CD4-positive, alpha-beta T cell (primary cell): Measurements from ENCODE around the gene TBX1. TPM values are rescaled to one million over a fixed set of nuclear protein-coding genes. Genes with fewer than 3 reads are reported as not detected.

Experiments used
- ATAC-seq: fragments of 200-7000 bp; cut with Tn5 transposase; one replicate; pipeline ENCODE4 v1.10.0; 2022; ENCODE audit warnings: mild to moderate bottlenecking; ENCODE audit not compliant: poor library complexity
- CTCF ChIA-PET: fragments of 350-600 bp; sonication (Branson Sonifier 250); formaldehyde crosslinking; loops from one replicate; lab custom pipeline; 2021; ENCODE audit warnings: antibody characterized with exemption, inconsistent platforms; lab: Charles Lee
- POLR2A ChIA-PET: fragments of 350-600 bp; sonication (Branson Sonifier 250); formaldehyde crosslinking; loops from one replicate; lab custom pipeline; 2021; ENCODE audit warnings: antibody characterized with exemption, inconsistent platforms; lab: Charles Lee
- DNase-seq, 14 experiments: peaks; one replicate each; pipeline ENCODE4 v3.0.0-alpha.2; 2013 to 2020; ENCODE audit warnings: mixed read lengths in 2 of 14
- H3K27ac ChIP-seq, 2 donors: one replicate each; pipeline versions ENCODE4 v1.5.1 to v1.7.0; 2013; ENCODE audit warnings: low read length in 2 of 2, low read depth in 1 of 2, mild to moderate bottlenecking in 1 of 2
- H3K27me3 ChIP-seq, 2 experiments: 1 replicate in 1 of 2; 2 replicates in 1 of 2; pipeline versions ENCODE4 v1.6.1 to v1.7.0; 2013; ENCODE audit warnings: low read length in 2 of 2, control low read depth in 1 of 2, mild to moderate bottlenecking in 1 of 2, moderate library complexity in 1 of 2; ENCODE audit not compliant: insufficient read depth in 2 of 2, control insufficient read depth in 1 of 2
- H3K36me3 ChIP-seq: one replicate; pipeline ENCODE4 v1.6.1; 2013; ENCODE audit warnings: low read length, control low read depth; ENCODE audit not compliant: insufficient read depth
- H3K4me1 ChIP-seq: one replicate; pipeline ENCODE4 v1.6.1; 2013; ENCODE audit warnings: low read length, control low read depth; ENCODE audit not compliant: insufficient read depth
- H3K4me3 ChIP-seq: one replicate; pipeline ENCODE4 v1.5.1; 2013; ENCODE audit warnings: mild to moderate bottlenecking, low read length, moderate library complexity
- H3K9me3 ChIP-seq, 2 experiments: 1 replicate in 1 of 2; 2 replicates in 1 of 2; pipeline versions ENCODE4 v1.6.1 to v1.7.0; 2013; ENCODE audit warnings: low read length in 2 of 2, mild to moderate bottlenecking in 2 of 2, control low read depth in 1 of 2, moderate library complexity in 1 of 2; ENCODE audit not compliant: control insufficient read depth in 1 of 2, insufficient read depth in 1 of 2
- H3K27ac Mint-ChIP-seq: one replicate; pipeline ENCODE4 v1.8.0; 2020; ENCODE audit warnings: mixed read lengths
- H3K27me3 Mint-ChIP-seq: one replicate; pipeline ENCODE4 v1.8.0; 2021; ENCODE audit warnings: mixed read lengths
- H3K36me3 Mint-ChIP-seq: one replicate; pipeline ENCODE4 v1.8.0; 2021; ENCODE audit warnings: low read depth, mixed read lengths
- H3K4me1 Mint-ChIP-seq: one replicate; pipeline ENCODE4 v1.8.0; 2021; ENCODE audit warnings: low read depth, mixed read lengths
- H3K4me3 Mint-ChIP-seq: one replicate; pipeline ENCODE4 v1.8.0; 2020; ENCODE audit warnings: mild to moderate bottlenecking, mixed read lengths
- H3K9me3 Mint-ChIP-seq: one replicate; pipeline ENCODE4 v1.8.0; 2020; ENCODE audit warnings: mixed read lengths
- CTCF ChIP-seq: fragments of 200-600 bp; IDR thresholded peaks from one replicate; pipeline ENCODE4 v1.8.0; 2022; ENCODE audit warnings: antibody characterized with exemption, mild to moderate bottlenecking
- intact Hi-C, 2 experiments: fragments of 100-400 bp; cut with DNase I in 1 of 2; cut with micrococcal nuclease in 1 of 2; formaldehyde crosslinking; loops; one replicate each; pipeline versions ENCODE4 v1.15.1 to v1.9.0; 2023 to 2025; cut with DNase I, micrococcal nuclease
- total RNA-seq, 174 experiments: library from RNA in 2 of 174; stranded (reverse) in 2 of 174; gene quantifications; one replicate each; pipeline ENCODE4 v1.2.3 and lab custom pipeline; 2021 to 2026

Gene TBX1
- total RNA-seq, 2 experiments from 2014 or later = not detected

GRCh38 chr22:19797086-19798002 lies 36.8 kb downstream of the TBX1 start:
- TF ChIP-seq CTCF = no peak
- no peaks in the 10 kb centered on the region for H3K9me3 Mint-ChIP-seq
- ChIA-PET POLR2A (no interaction called here), CTCF (no interaction called here)
- peaks cover 14% of the 10 kb centered on the region for H3K4me1 Mint-ChIP-seq
- no peaks in the 10 kb centered on the region for H3K4me1 ChIP-seq
- ATAC-seq (no peak), DNase-seq (no peak)
- H3K9me3 ChIP-seq = peaks cover 5 to 9% of the 10 kb centered on the region in 2 experiments
- intact Hi-C loops = no loop called here
- no peak overlapping the region for H3K4me3 Mint-ChIP-seq
- no peak overlapping the region for H3K4me3 ChIP-seq
- H3K27me3 Mint-ChIP-seq = no peaks in the 10 kb centered on the region
- no peak overlapping the region for H3K27ac ChIP-seq
- peaks cover 54% of the 10 kb centered on the region for H3K36me3 Mint-ChIP-seq
- H3K27ac Mint-ChIP-seq = no peak overlapping the region
- H3K36me3 ChIP-seq = peaks cover 13% of the 10 kb centered on the region
- no peaks in the 10 kb centered on the region for H3K27me3 ChIP-seq

GRCh38 chr22:19798003-19798665 lies 37.6 kb downstream of the TBX1 start:
- Mint-ChIP-seq H3K4me1 (peaks cover 14% of the 10 kb centered on the region), H3K27ac (no peak overlapping the region), H3K9me3 (no peaks in the 10 kb centered on the region), H3K27me3 (no peaks in the 10 kb centered on the region), H3K36me3 (peaks cover 58% of the 10 kb centered on the region), H3K4me3 (no peak overlapping the region)
- Histone ChIP-seq H3K9me3 (peaks cover 3 to 4% of the 10 kb centered on the region in 2 experiments), H3K36me3 (peaks cover 19% of the 10 kb centered on the region), H3K4me3 (no peak overlapping the region), H3K4me1 (no peaks in the 10 kb centered on the region), H3K27ac (no peak overlapping the region), H3K27me3 (no peaks in the 10 kb centered on the region)
- POLR2A ChIA-PET = no interaction called here
- DNase-seq (no peak), ATAC-seq (no peak)
- CTCF ChIA-PET = no interaction called here
- TF ChIP-seq CTCF = no peak
- intact Hi-C loops = no loop called here

- Histone ChIP-seq H3K27ac (no peak overlapping the region), H3K36me3 (peaks cover 19% of the 10 kb centered on the region), H3K4me1 (no peaks in the 10 kb centered on the region), H3K27me3 (no peaks in the 10 kb centered on the region), H3K9me3 (peaks cover 0 to 3% of the 10 kb centered on the region in 2 experiments), H3K4me3 (no peak overlapping the region)
- Mint-ChIP-seq H3K27ac (no peak overlapping the region), H3K36me3 (peaks cover 51% of the 10 kb centered on the region), H3K4me3 (no peak overlapping the region), H3K9me3 (no peaks in the 10 kb centered on the region), H3K4me1 (peaks cover 14% of the 10 kb centered on the region), H3K27me3 (no peaks in the 10 kb centered on the region)
- DNase-seq (no peak), ATAC-seq (no peak)
- TF ChIP-seq CTCF = no peak
- intact Hi-C loops = no loop called here
- ChIA-PET CTCF (no interaction called here), POLR2A (no interaction called here)
Observed at GRCh38 chr22:19798891-19799293, 38.3 kb downstream of the TBX1 start.
